K562 treated with DMSO at 1 percent for 12 hours (cell line): ENCODE results near the gene APLNR. TPM values are rescaled to one million over a fixed set of nuclear protein-coding genes. Genes with fewer than 3 reads are reported as not detected.

Source experiments
- total RNA-seq: library from RNA; unstranded; fragments of 300-600 nt; gene quantifications from 2 replicates; pipeline ENCODE4 v1.2.3, GENCODE V29; 2022; ENCODE audit not compliant: insufficient read depth

Gene APLNR
- 0.57 and 0.69 TPM in 2 replicates for total RNA-seq

DNA sequence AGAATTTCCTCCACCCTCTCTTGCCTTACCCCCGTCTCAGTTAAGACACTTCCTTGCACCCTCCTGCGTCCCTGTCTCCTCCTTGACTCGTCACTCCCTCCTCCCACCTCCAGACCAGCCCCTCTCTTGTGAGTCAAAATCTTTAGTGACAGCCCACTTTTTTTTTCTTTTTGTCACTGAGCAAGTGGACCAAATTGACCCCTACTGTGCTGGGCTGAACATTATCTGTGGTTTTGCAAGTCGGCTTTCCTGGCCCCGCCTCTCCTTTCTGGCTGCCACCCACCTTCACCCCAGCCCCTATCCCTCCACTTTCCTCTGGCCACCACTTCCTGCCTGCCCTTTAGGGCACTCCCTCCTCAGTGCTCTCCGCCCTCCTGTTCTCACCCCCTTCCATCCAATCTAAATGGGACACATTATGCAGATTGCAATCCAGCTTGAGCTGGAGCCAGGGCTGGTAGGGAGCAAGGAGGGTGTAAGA, at the start of gene APLNR:
Gene APLNR (minus strand): TSS at position 47 of the 478 bp plus-strand sequence. CDS start 246 bp downstream, outside the sequence.

Other genes with a start within 250 kb of the APLNR start
- gene OR5AK2, start 248.3 kb downstream of the APLNR start, total RNA-seq: not detected in 2 replicates
- not detected in 2 replicates for gene LRRC55, start 55.3 kb downstream of the APLNR start, total RNA-seq
- gene TNKS1BP1, start 87.7 kb upstream of the APLNR start, total RNA-seq: 23.4 and 35.7 TPM in 2 replicates
- gene SSRP1, start 98.6 kb upstream of the APLNR start, total RNA-seq: 102 and 170 TPM in 2 replicates
- gene P2RX3, start 101.1 kb upstream of the APLNR start, total RNA-seq: not detected in 2 replicates
- gene PRG3, start 143.9 kb upstream of the APLNR start, total RNA-seq: not detected in 2 replicates
- 22.1 and 34.6 TPM in 2 replicates for gene PRG2, start 153.4 kb upstream of the APLNR start, total RNA-seq
- 65.5 and 138 TPM in 2 replicates for gene SLC43A3, start 189.9 kb upstream of the APLNR start, total RNA-seq
- gene RTN4RL2, start 223.3 kb upstream of the APLNR start, total RNA-seq: 6.4 and 6.8 TPM in 2 replicates